ENCODE data around the gene RHBDL2.
A peak's percentile ranks its signal among the peaks of the same experiment; 100 is the strongest.
"Not testable (repeated sequence)": the region's sequence is repeated elsewhere in the genome, so short reads cannot be mapped to it uniquely, and the experiment has no call there.

RHBDL2 gene

GRCh38 chr1:38929476-38929875, 12.2 kb downstream of the RHBDL2 start:
- DNase-seq = peak in 1 of 2 experiments; percentile 6

- no peak for DNase-seq
These were observed 12.6 kb downstream of the RHBDL2 start for GRCh38 chr1:38929054-38929453.

- DNase-seq = no peak
These were observed 15.5 kb downstream of the RHBDL2 start for GRCh38 chr1:38926091-38926490.

GRCh38 chr1:38925391-38925790, 16.2 kb downstream of the RHBDL2 start:
- DNase-seq = no peak

- DNase-seq = peak in 1 of 2 experiments; percentile 36
These were observed 18.0 kb downstream of the RHBDL2 start for GRCh38 chr1:38923607-38924006.

- DNase-seq = no peak
These were observed 22.5 kb downstream of the RHBDL2 start for GRCh38 chr1:38919130-38919529.

- DNase-seq = no peak
These were observed 23.1 kb downstream of the RHBDL2 start for GRCh38 chr1:38918568-38918967.

GRCh38 chr1:38917772-38918171, 23.9 kb downstream of the RHBDL2 start:
- DNase-seq = no peak

GRCh38 chr1:38917337-38917736, 24.3 kb downstream of the RHBDL2 start:
- no peak for DNase-seq

- DNase-seq = peak; percentile 20 to 41
These were observed 26.2 kb downstream of the RHBDL2 start for GRCh38 chr1:38915352-38915948.

GRCh38 chr1:38914908-38915307, 26.7 kb downstream of the RHBDL2 start:
- not testable (repeated sequence) for DNase-seq

GRCh38 chr1:38908821-38909220, 32.8 kb downstream of the RHBDL2 start:
- DNase-seq = no peak

GRCh38 chr1:38905985-38906384, 35.6 kb downstream of the RHBDL2 start:
- no peak for DNase-seq

GRCh38 chr1:38899560-38899959, 42.1 kb downstream of the RHBDL2 start:
- no peak for DNase-seq

- no peak for DNase-seq
These were observed 42.9 kb downstream of the RHBDL2 start for GRCh38 chr1:38898653-38899230.

- DNase-seq = no peak
These were observed 45.5 kb downstream of the RHBDL2 start for GRCh38 chr1:38896169-38896568.

- no peak for DNase-seq
These were observed 48.7 kb downstream of the RHBDL2 start for GRCh38 chr1:38892976-38893375.

- no peak for DNase-seq
These were observed 49.9 kb downstream of the RHBDL2 start for GRCh38 chr1:38891753-38892152.

- no peak for DNase-seq
These were observed 52.0 kb downstream of the RHBDL2 start for GRCh38 chr1:38889589-38889988.

- no peak for DNase-seq
These were observed 53.0 kb downstream of the RHBDL2 start for GRCh38 chr1:38888423-38889333.

- DNase-seq = no peak
These were observed 56.5 kb downstream of the RHBDL2 start for GRCh38 chr1:38885092-38885491.

GRCh38 chr1:38881487-38881886, 60.1 kb downstream of the RHBDL2 start, which contains the start of gene GJA9:
Gene GJA9 (minus strand): TSS chr1:38881587. CDS start chr1:38876098, 5,489 bp downstream.
- DNase-seq = no peak

GRCh38 chr1:38875811-38876210, 65.8 kb downstream of the RHBDL2 start:
- no peak for DNase-seq

All from activated CD4-positive, alpha-beta T cell treated with anti-CD3 and anti-CD28 coated beads, Interleukin-2, amount 50 U/mL, for 48 hours (primary cell).